H1 (cell line): ENCODE results near the gene RPL37.

Experiments used
- CBX5 ChIP-seq: fragments of 300-800, 300-1000 bp; sonication (generic); IDR thresholded peaks from 2 replicates; pipeline ENCODE4 v1.7.1; 2016; ENCODE audit warnings: antibody characterized with exemption, low read length, low read depth
- POLR2A ChIP-seq, 2 experiments: IDR thresholded peaks; 1 replicate in 1 of 2; 2 replicates in 1 of 2; pipeline ENCODE4 v1.6.1; 2011; ENCODE audit warnings: low read depth in 2 of 2, low read length in 2 of 2, mild to moderate bottlenecking in 2 of 2; ENCODE audit errors: control extremely low read depth in 1 of 2
- POLR2AphosphoS5 ChIP-seq: IDR thresholded peaks from 2 replicates; pipeline ENCODE4 v1.6.1; 2011; ENCODE audit warnings: low read depth, low read length
- TBP ChIP-seq: IDR thresholded peaks from 2 replicates; pipeline ENCODE4 v1.6.1; 2011; ENCODE audit warnings: low read depth, low read length, improper control_type of control experiment
- TF ChIP-seq, protein P1 (sequence below): IDR thresholded peaks from 2 replicates; pipeline ENCODE4 v1.6.1; 2011; ENCODE audit warnings: low read depth, mild to moderate bottlenecking, low read length; ENCODE audit not compliant: insufficient read depth
- TF ChIP-seq, protein P2 (sequence below), 3 experiments: IDR thresholded peaks; 1 replicate in 2 of 3; 2 replicates in 1 of 3; pipeline versions ENCODE4 v1.5.1 to v1.6.1; 2011; ENCODE audit warnings: low read length in 3 of 3, mild to moderate bottlenecking in 3 of 3, inconsistent platforms in 2 of 3, low read depth in 1 of 3, moderate library complexity in 1 of 3; ENCODE audit not compliant: insufficient read depth in 1 of 3; ENCODE audit errors: control extremely low read depth in 1 of 3

DNA sequence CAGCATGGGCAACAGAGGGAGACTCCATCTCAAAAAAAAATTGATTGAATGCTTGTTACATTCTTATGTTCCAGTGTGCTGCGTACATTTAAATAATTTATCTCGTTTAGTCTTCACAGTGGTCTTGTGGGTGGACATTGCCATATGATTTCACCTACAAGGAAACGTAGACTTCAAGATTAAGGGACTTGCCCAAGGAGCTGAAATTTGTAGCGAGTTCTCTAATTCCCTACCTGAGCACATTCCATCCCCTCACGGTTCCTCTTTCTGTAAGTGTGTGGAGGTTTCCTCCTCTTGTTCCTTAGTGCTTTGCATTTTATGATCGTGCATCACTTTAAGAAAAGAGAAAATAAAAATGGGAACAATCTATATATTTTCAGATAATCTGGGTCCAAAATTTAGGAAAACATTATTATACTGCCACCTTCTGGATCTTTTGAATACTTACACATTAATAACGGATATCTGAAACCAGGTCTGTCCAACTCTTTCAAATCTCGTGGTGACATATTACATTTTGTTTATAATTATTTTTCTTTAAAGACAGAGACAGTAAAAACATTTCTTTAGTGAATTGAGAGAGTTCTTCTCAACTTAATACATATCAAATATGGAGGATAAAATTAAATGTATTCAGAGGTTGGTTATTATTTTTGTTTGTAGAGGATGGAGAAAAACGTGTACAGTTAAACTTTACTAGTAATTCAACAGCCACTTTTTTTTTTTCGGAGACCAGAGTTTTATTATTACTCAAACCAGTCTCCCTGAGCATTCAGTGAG, 44.3 kb upstream of the RPL37 start:
- TF ChIP-seq, protein P1, sequence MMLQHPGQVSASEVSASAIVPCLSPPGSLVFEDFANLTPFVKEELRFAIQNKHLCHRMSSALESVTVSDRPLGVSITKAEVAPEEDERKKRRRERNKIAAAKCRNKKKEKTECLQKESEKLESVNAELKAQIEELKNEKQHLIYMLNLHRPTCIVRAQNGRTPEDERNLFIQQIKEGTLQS: no peak
- TF ChIP-seq, protein P2, sequence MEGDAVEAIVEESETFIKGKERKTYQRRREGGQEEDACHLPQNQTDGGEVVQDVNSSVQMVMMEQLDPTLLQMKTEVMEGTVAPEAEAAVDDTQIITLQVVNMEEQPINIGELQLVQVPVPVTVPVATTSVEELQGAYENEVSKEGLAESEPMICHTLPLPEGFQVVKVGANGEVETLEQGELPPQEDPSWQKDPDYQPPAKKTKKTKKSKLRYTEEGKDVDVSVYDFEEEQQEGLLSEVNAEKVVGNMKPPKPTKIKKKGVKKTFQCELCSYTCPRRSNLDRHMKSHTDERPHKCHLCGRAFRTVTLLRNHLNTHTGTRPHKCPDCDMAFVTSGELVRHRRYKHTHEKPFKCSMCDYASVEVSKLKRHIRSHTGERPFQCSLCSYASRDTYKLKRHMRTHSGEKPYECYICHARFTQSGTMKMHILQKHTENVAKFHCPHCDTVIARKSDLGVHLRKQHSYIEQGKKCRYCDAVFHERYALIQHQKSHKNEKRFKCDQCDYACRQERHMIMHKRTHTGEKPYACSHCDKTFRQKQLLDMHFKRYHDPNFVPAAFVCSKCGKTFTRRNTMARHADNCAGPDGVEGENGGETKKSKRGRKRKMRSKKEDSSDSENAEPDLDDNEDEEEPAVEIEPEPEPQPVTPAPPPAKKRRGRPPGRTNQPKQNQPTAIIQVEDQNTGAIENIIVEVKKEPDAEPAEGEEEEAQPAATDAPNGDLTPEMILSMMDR (IDR thresholded peaks at IDR 0.05; ENCODE audit: control extremely low read depth in 1 of 3, insufficient read depth in 1 of 3, low read depth in 1 of 3, low read length in 3 of 3): peak in 2 of 3 experiments; percentile 2 to 16; a peak in 2 of 4 replicates
- no peak for TF ChIP-seq TBP
- no peak for TF ChIP-seq CBX5
- TF ChIP-seq POLR2A (IDR thresholded peaks at IDR 0.05; ENCODE audit: control extremely low read depth in 1 of 2, low read depth in 2 of 2, low read length in 2 of 2): no peak
- no peak for TF ChIP-seq POLR2AphosphoS5
